Suprapubic skin (tissue), 4 donors: ENCODE measurements around the gene AARS1.
"Not testable (repeated sequence)": the region's sequence is repeated elsewhere in the genome, so short reads cannot be mapped to it uniquely, and the experiment has no call there.

ENCODE experiments used
- CTCF ChIP-seq, 2 donors: fragments of 200-600 bp in 1 of 2; fragments of 450-650 bp in 1 of 2; sonication (generic) in 1 of 2; IDR thresholded peaks; one replicate each; pipeline ENCODE4 v1.5.1; 2016 to 2019; ENCODE audit warnings: antibody characterized with exemption in 2 of 2, mild to moderate bottlenecking in 1 of 2, moderate library complexity in 1 of 2
- EP300 ChIP-seq: sonication (generic); formaldehyde crosslinking; IDR thresholded peaks from one replicate; pipeline ENCODE4 v1.6.1; 2017; ENCODE audit warnings: antibody characterized with exemption
- POLR2A ChIP-seq, 2 donors: fragments of 450-650 bp; IDR thresholded peaks; one replicate each; pipeline ENCODE4 v1.6.1; 2017; ENCODE audit warnings: antibody characterized with exemption in 2 of 2, mild to moderate bottlenecking in 2 of 2, moderate library complexity in 2 of 2
- POLR2AphosphoS5 ChIP-seq, 3 donors: sonication (generic); formaldehyde crosslinking; IDR thresholded peaks; one replicate each; pipeline ENCODE4 v1.6.1; 2017; ENCODE audit warnings: antibody characterized with exemption in 3 of 3

- not testable (repeated sequence) for TF ChIP-seq CTCF (IDR thresholded peaks at IDR 0.05); POLR2A (IDR thresholded peaks at IDR 0.05); POLR2AphosphoS5 (IDR thresholded peaks at IDR 0.05); EP300
These were observed 66.1 kb downstream of the AARS1 start for GRCh38 chr16:70223216-70223615.
